ENCODE measurements around the gene ADAMTS2. TPM values are rescaled to one million over a fixed set of nuclear protein-coding genes. Genes with fewer than 3 reads are reported as not detected.

The ADAMTS2 gene
- total RNA-seq = 157 and 162 TPM in 2 replicates

GRCh38 chr5:179345433-179346321 is at the start of gene ADAMTS2:
ADAMTS2 (minus strand) TSS chr5:179345461; CDS start chr5:179345328, 133 bp downstream.

Other genes with a start within 250 kb of the ADAMTS2 start
- 24.0 and 25.1 TPM in 2 replicates for gene RUFY1, start 205.1 kb upstream of the ADAMTS2 start, total RNA-seq

Measured in cardiac atrium fibroblast (primary cell).